Type B pancreatic cell (in vitro differentiated cells): ENCODE results near the gene TMEFF2. TPM values are rescaled to one million over a fixed set of nuclear protein-coding genes. Genes with fewer than 3 reads are reported as not detected.

Source experiments
- DNase-seq: peaks from one replicate; pipeline ENCODE4 v3.0.0; 2021; ENCODE audit warnings: mixed read lengths; ENCODE audit not compliant: unreplicated experiment; ENCODE audit errors: extremely low spot score
- H3K27ac Mint-ChIP-seq: 2 replicates; pipeline ENCODE4 v1.8.0; 2021; ENCODE audit warnings: mild to moderate bottlenecking, mixed read lengths
- H3K27me3 Mint-ChIP-seq: 2 replicates; pipeline ENCODE4 v1.8.0; 2021; ENCODE audit warnings: mixed read lengths
- H3K36me3 Mint-ChIP-seq: 2 replicates; pipeline ENCODE4 v1.8.0; 2021; ENCODE audit warnings: mixed read lengths
- H3K4me1 Mint-ChIP-seq: one replicate; pipeline ENCODE4 v1.8.0; 2021; ENCODE audit warnings: mixed read lengths; ENCODE audit not compliant: unreplicated experiment
- H3K4me3 Mint-ChIP-seq: 2 replicates; pipeline ENCODE4 v1.8.0; 2021; ENCODE audit warnings: mild to moderate bottlenecking, mixed read lengths
- H3K9me3 Mint-ChIP-seq: 2 replicates; pipeline ENCODE4 v1.8.0; 2021; ENCODE audit warnings: mixed read lengths
- total RNA-seq: library from RNA; stranded (reverse); gene quantifications from 2 replicates; pipeline ENCODE4 v1.2.1, GENCODE V29; 2021; ENCODE audit warnings: low replicate concordance
- TF ChIP-seq, protein P1 (sequence below): fragments of 200-600 bp; sonication (generic); conservative IDR thresholded peaks from 2 replicates; pipeline ENCODE4 v1.5.0; 2021; ENCODE audit warnings: antibody characterized with exemption, mild to moderate bottlenecking

TMEFF2 gene
- total RNA-seq, 1 donor from 2014 or later = 10.7 TPM

- no peaks in the 10 kb centered on the region for H3K4me1 Mint-ChIP-seq
- no peak for DNase-seq
- H3K9me3 Mint-ChIP-seq = peaks cover 4% of the 10 kb centered on the region
- no peaks in the 10 kb centered on the region for H3K36me3 Mint-ChIP-seq
- TF ChIP-seq, protein P1, sequence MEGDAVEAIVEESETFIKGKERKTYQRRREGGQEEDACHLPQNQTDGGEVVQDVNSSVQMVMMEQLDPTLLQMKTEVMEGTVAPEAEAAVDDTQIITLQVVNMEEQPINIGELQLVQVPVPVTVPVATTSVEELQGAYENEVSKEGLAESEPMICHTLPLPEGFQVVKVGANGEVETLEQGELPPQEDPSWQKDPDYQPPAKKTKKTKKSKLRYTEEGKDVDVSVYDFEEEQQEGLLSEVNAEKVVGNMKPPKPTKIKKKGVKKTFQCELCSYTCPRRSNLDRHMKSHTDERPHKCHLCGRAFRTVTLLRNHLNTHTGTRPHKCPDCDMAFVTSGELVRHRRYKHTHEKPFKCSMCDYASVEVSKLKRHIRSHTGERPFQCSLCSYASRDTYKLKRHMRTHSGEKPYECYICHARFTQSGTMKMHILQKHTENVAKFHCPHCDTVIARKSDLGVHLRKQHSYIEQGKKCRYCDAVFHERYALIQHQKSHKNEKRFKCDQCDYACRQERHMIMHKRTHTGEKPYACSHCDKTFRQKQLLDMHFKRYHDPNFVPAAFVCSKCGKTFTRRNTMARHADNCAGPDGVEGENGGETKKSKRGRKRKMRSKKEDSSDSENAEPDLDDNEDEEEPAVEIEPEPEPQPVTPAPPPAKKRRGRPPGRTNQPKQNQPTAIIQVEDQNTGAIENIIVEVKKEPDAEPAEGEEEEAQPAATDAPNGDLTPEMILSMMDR = no peak
- no peak overlapping the region for H3K4me3 Mint-ChIP-seq
- peaks cover 7% of the 10 kb centered on the region for H3K27me3 Mint-ChIP-seq
- H3K27ac Mint-ChIP-seq = no peak overlapping the region
These were observed 11.7 kb upstream of the TMEFF2 start for GRCh38 chr2:192206399-192206798.

DNA sequence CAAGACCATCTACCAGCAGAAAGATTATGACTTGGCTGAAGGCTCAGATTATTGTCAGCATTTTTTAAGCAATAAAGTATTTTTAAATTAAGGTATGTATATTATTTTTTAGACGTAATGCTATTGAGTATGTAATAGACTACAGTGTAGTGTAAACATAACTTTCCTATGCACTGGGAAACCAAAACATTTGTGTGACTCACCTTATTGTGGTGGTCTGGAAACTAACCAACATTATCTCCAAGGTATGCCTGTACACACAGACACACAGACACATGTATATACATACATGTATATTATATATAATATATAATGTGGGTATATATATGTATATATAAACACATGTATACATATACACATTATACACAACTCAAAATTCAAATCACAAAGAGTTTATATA is 9.1 kb upstream of the TMEFF2 start:
- no peak overlapping the region for H3K4me3 Mint-ChIP-seq
- no peak for DNase-seq
- no peak overlapping the region for H3K27ac Mint-ChIP-seq
- H3K4me1 Mint-ChIP-seq = no peaks in the 10 kb centered on the region
- peaks cover 22% of the 10 kb centered on the region for H3K27me3 Mint-ChIP-seq
- TF ChIP-seq, protein P1 = no peak
- H3K36me3 Mint-ChIP-seq = no peaks in the 10 kb centered on the region
- H3K9me3 Mint-ChIP-seq = no peaks in the 10 kb centered on the region

GRCh38 chr2:192202373-192202772 is 7.6 kb upstream of the TMEFF2 start:
- H3K27ac Mint-ChIP-seq = no peak overlapping the region
- TF ChIP-seq, protein P1 = no peak
- no peaks in the 10 kb centered on the region for H3K36me3 Mint-ChIP-seq
- H3K27me3 Mint-ChIP-seq = peaks cover 32% of the 10 kb centered on the region
- H3K4me3 Mint-ChIP-seq = no peak overlapping the region
- DNase-seq = no peak
- H3K9me3 Mint-ChIP-seq = no peaks in the 10 kb centered on the region
- no peaks in the 10 kb centered on the region for H3K4me1 Mint-ChIP-seq

GRCh38 chr2:192201116-192201515 is 6.4 kb upstream of the TMEFF2 start:
- no peaks in the 10 kb centered on the region for H3K36me3 Mint-ChIP-seq
- peaks cover 45% of the 10 kb centered on the region for H3K27me3 Mint-ChIP-seq
- no peak overlapping the region for H3K27ac Mint-ChIP-seq
- DNase-seq = no peak
- TF ChIP-seq, protein P1 = no peak
- no peak overlapping the region for H3K4me3 Mint-ChIP-seq
- H3K9me3 Mint-ChIP-seq = no peaks in the 10 kb centered on the region
- H3K4me1 Mint-ChIP-seq = peaks cover 8% of the 10 kb centered on the region

DNA sequence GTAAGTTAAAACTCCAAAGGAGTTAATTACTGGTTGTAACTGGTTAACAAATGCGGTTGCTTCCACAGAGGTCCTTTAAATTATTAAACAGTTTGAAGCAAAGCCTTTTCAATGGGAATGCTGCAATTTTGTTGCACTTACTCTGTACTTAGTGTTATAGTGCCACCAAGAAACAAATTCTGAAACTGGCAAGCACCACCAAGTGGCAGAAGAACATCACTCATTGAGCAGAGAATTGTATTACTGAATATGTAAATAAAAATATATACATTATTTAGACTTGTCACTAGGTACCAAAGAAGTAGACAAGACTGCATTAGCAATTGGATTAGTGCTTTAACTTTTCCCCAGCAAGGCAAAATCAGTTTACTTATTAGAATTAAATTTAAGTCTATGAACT is 2.6 kb upstream of the TMEFF2 start:
- Mint-ChIP-seq H3K4me3 (no peak overlapping the region), H3K9me3 (no peaks in the 10 kb centered on the region)

More for the DNA sequence above, 2.6 kb upstream of the TMEFF2 start:
- TF ChIP-seq, protein P1 = peak; percentile 33
- H3K27ac Mint-ChIP-seq = no peak overlapping the region
- no peak for DNase-seq
- H3K4me1 Mint-ChIP-seq = peaks cover 21% of the 10 kb centered on the region
- peaks cover 77% of the 10 kb centered on the region for H3K27me3 Mint-ChIP-seq
- H3K36me3 Mint-ChIP-seq = peaks cover 4% of the 10 kb centered on the region
